Tibial nerve (tissue), 4 donors: ENCODE data around the gene PLCB4.

Experiments
- EP300 ChIP-seq, 2 donors: sonication (generic); formaldehyde crosslinking; IDR thresholded peaks; one replicate each; pipeline ENCODE4 v1.6.1; 2017; ENCODE audit warnings: antibody characterized with exemption in 2 of 2, mild to moderate bottlenecking in 1 of 2
- POLR2A ChIP-seq, 2 donors: fragments of 450-650 bp; IDR thresholded peaks; one replicate each; pipeline ENCODE4 v1.6.1; 2017; ENCODE audit warnings: antibody characterized with exemption in 2 of 2, mild to moderate bottlenecking in 2 of 2, moderate library complexity in 2 of 2
- TF ChIP-seq, protein P1 (sequence below), 5 experiments: fragments of 200-600 bp in 3 of 5; fragments of 450-650 bp in 2 of 5; sonication (generic) in 3 of 5; IDR thresholded peaks; one replicate each; pipeline ENCODE4 v1.5.1; 2016 to 2019; ENCODE audit warnings: antibody characterized with exemption in 5 of 5, mild to moderate bottlenecking in 3 of 5, moderate library complexity in 2 of 5

DNA sequence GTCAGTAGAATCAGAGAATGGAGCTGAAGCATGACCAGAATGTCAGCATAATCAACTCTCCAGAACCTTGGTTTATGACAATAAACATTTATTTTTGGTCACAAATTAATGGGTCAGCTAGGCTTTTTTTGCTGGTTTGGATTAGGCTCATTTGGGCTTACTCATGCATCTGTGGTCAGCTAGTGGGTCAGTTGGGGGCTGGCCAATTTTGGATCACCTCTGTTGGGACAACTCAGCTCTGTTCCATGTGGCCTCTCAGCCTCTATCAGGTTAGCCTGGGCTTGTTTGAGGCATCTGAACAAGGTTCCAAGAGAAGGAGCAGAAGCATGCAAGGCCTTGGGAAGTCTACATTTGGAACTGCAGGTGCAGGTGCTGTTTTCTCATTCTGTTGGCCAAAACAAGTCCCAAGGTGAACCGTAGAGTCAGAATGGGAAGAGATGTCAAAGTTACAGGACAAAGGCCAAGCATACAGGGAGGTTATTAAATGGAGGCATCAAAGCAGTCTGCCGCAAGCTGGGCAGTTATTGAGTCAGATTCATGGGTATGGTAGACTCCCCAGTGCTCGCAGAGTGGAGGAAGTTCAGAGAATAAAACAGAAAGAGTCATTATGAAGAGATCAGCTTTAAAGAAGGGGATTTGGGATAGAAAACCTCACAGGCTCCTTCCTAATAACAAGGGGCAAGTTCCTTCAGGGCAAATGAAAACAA is 173.0 kb downstream of the PLCB4 start:
- TF ChIP-seq, protein P1, sequence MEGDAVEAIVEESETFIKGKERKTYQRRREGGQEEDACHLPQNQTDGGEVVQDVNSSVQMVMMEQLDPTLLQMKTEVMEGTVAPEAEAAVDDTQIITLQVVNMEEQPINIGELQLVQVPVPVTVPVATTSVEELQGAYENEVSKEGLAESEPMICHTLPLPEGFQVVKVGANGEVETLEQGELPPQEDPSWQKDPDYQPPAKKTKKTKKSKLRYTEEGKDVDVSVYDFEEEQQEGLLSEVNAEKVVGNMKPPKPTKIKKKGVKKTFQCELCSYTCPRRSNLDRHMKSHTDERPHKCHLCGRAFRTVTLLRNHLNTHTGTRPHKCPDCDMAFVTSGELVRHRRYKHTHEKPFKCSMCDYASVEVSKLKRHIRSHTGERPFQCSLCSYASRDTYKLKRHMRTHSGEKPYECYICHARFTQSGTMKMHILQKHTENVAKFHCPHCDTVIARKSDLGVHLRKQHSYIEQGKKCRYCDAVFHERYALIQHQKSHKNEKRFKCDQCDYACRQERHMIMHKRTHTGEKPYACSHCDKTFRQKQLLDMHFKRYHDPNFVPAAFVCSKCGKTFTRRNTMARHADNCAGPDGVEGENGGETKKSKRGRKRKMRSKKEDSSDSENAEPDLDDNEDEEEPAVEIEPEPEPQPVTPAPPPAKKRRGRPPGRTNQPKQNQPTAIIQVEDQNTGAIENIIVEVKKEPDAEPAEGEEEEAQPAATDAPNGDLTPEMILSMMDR (IDR thresholded peaks at IDR 0.05): no peak
- TF ChIP-seq POLR2A (IDR thresholded peaks at IDR 0.05) (no peak), EP300 (IDR thresholded peaks at IDR 0.05) (no peak)
